ENCODE data around the gene AFF1. TPM values are rescaled to one million over a fixed set of nuclear protein-coding genes. Genes with fewer than 3 reads are reported as not detected.

The AFF1 gene
- total RNA-seq, 1 experiment from 2014 or later = 23.9 TPM

- Histone ChIP-seq H3K27me3 (ENCODE audit: control insufficient read depth, insufficient read depth, low read length) (no peaks in the 10 kb centered on the region), H3K4me3 (ENCODE audit: low read depth in 2 of 2, low read length in 2 of 2) (no peak overlapping the region), H3K4me1 (ENCODE audit: control insufficient read depth, insufficient read depth, low read length) (no peaks in the 10 kb centered on the region), H3K9me3 (ENCODE audit: control insufficient read depth, insufficient read depth, low read depth, low read length) (no peaks in the 10 kb centered on the region), H3K27ac (ENCODE audit: low read length) (no peak overlapping the region), H3K36me3 (ENCODE audit: control insufficient read depth, insufficient read depth, low read length) (peaks cover 2% of the 10 kb centered on the region; the same call in 1 of the 2 replicates)
- intact Hi-C loops (cut with micrococcal nuclease; ENCODE audit: unreplicated experiment) = no loop called here
- in situ Hi-C loops (cut with HindIII; ENCODE audit: low pct_unique_long_range_greater_than_20kb, low sequenced_read_pairs) = no loop called here
- BruUV-seq (replicated peaks) = no TSS peak
- POLR2A ChIA-PET = no interaction called here
- TF ChIP-seq SIN3A (IDR thresholded peaks at IDR 0.05; ENCODE audit: borderline replicate concordance, insufficient read depth, low read depth, low read length) = no peak
- no peak for TF ChIP-seq POLR2AphosphoS5 (IDR thresholded peaks at IDR 0.05; ENCODE audit: low read depth, low read length)
- TF ChIP-seq, protein P1, sequence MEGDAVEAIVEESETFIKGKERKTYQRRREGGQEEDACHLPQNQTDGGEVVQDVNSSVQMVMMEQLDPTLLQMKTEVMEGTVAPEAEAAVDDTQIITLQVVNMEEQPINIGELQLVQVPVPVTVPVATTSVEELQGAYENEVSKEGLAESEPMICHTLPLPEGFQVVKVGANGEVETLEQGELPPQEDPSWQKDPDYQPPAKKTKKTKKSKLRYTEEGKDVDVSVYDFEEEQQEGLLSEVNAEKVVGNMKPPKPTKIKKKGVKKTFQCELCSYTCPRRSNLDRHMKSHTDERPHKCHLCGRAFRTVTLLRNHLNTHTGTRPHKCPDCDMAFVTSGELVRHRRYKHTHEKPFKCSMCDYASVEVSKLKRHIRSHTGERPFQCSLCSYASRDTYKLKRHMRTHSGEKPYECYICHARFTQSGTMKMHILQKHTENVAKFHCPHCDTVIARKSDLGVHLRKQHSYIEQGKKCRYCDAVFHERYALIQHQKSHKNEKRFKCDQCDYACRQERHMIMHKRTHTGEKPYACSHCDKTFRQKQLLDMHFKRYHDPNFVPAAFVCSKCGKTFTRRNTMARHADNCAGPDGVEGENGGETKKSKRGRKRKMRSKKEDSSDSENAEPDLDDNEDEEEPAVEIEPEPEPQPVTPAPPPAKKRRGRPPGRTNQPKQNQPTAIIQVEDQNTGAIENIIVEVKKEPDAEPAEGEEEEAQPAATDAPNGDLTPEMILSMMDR (IDR thresholded peaks at IDR 0.05) = no peak
- no peak for TF ChIP-seq TCF7L2 (IDR thresholded peaks at IDR 0.05; ENCODE audit: low read depth, low read length)
- TF ChIP-seq REST (IDR thresholded peaks at IDR 0.05; ENCODE audit: insufficient read depth in 1 of 2, low read depth in 2 of 2, low read length in 1 of 2) = no peak
- ATAC-seq (no peak), DNase-seq (ENCODE audit: low read depth, low spot score) (no peak)
- CTCF ChIA-PET = no interaction called here
Observed at GRCh38 chr4:87120010-87120409, 185.2 kb downstream of the AFF1 start.

DNA sequence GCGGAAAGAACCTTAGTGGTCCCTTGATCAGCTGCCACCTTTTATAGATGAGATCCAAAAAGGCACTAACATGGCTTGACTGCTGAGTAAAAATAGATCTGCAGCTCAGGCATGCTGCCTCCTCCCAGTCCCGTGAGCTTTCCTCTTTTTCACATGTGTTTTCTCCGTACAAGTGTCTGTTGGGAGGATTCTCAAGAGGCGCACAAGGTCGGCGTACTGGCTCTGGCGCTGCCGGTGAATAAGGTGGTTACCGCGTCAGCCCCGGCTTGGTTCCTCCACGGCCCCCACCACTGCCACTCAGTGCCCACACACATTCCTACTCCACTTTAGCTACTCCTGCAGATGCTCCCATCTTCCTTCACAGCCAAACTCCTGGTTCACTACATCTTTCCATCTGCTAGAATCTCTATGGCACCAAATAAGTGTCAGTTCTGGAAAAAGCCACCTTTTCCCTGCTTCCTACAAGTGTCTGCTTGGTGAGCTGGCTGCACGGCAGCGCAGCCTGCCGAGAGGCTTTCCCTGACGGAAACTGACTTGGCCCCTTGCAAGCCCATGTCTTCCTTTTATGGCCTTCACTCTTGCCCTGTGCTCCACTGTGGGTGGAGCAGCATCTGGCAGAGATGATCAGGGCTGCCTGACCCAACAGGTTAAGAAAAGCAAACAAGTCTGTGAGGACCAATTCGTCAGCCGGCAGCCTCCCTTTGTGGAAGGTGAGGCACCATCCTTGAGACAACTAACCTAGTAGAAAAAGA is 185.8 kb downstream of the AFF1 start:
- TF ChIP-seq, protein P1 (IDR thresholded peaks at IDR 0.05) = no peak
- TF ChIP-seq SIN3A (IDR thresholded peaks at IDR 0.05; ENCODE audit: borderline replicate concordance, insufficient read depth, low read depth, low read length) (no peak), POLR2AphosphoS5 (IDR thresholded peaks at IDR 0.05; ENCODE audit: low read depth, low read length) (no peak), TCF7L2 (IDR thresholded peaks at IDR 0.05; ENCODE audit: low read depth, low read length) (no peak), REST (IDR thresholded peaks at IDR 0.05; ENCODE audit: insufficient read depth in 1 of 2, low read depth in 2 of 2, low read length in 1 of 2) (no peak)
- H3K27ac ChIP-seq (ENCODE audit: low read length) = no peak overlapping the region
- H3K36me3 ChIP-seq (ENCODE audit: control insufficient read depth, insufficient read depth, low read length) = peaks cover 2% of the 10 kb centered on the region; the same call in 1 of the 2 replicates
- POLR2A ChIA-PET = no interaction called here
- H3K9me3 ChIP-seq (ENCODE audit: control insufficient read depth, insufficient read depth, low read depth, low read length) = no peaks in the 10 kb centered on the region
- H3K27me3 ChIP-seq (ENCODE audit: control insufficient read depth, insufficient read depth, low read length) = no peaks in the 10 kb centered on the region
- BruUV-seq (replicated peaks) = no TSS peak
- no peak for ATAC-seq
- in situ Hi-C loops (cut with HindIII; ENCODE audit: low pct_unique_long_range_greater_than_20kb, low sequenced_read_pairs) = no loop called here
- no peak for DNase-seq (ENCODE audit: low read depth, low spot score)
- CTCF ChIA-PET = no interaction called here
- no peak overlapping the region for H3K4me3 ChIP-seq (ENCODE audit: low read depth in 2 of 2, low read length in 2 of 2)
- intact Hi-C loops (cut with micrococcal nuclease; ENCODE audit: unreplicated experiment) = no loop called here
- H3K4me1 ChIP-seq (ENCODE audit: control insufficient read depth, insufficient read depth, low read length) = no peaks in the 10 kb centered on the region

Measured in Panc1 (cell line).